ENCODE measurements around the gene SELENOF.

DNA sequence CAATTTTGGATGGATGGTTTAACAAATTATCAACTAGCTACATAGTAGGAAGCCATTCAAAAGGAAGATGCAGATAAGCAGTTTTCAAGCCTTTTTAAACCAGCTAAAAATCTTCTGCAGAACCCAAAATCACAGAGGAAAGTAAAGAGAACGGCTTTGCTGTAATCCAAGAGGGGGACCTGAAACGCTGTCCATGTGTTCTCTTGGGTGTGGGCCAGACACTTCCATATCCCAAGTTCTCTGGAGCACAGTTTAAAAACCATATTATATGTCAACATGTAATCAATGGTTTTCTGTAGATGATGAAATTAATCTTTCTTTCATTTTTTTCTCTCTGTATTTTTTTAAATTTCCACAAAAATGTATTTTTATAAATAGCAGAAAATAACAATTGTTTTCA lies 90.5 kb downstream of the SELENOF start:
- TF ChIP-seq, protein P1, sequence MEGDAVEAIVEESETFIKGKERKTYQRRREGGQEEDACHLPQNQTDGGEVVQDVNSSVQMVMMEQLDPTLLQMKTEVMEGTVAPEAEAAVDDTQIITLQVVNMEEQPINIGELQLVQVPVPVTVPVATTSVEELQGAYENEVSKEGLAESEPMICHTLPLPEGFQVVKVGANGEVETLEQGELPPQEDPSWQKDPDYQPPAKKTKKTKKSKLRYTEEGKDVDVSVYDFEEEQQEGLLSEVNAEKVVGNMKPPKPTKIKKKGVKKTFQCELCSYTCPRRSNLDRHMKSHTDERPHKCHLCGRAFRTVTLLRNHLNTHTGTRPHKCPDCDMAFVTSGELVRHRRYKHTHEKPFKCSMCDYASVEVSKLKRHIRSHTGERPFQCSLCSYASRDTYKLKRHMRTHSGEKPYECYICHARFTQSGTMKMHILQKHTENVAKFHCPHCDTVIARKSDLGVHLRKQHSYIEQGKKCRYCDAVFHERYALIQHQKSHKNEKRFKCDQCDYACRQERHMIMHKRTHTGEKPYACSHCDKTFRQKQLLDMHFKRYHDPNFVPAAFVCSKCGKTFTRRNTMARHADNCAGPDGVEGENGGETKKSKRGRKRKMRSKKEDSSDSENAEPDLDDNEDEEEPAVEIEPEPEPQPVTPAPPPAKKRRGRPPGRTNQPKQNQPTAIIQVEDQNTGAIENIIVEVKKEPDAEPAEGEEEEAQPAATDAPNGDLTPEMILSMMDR (conservative IDR thresholded peaks at IDR 0.05; ENCODE audit: low read length) = no peak
- no peak for TF ChIP-seq EZH2phosphoT487 (IDR thresholded peaks at IDR 0.05; ENCODE audit: borderline replicate concordance, low read depth, low read length)
